GM12873 (cell line): ENCODE results near the gene PTCH2.

Source experiments
- TF ChIP-seq, protein P1 (sequence below): IDR thresholded peaks from 2 replicates; pipeline ENCODE4 v1.5.1; 2012; ENCODE audit warnings: low read depth, mild to moderate bottlenecking, moderate library complexity, low read length, control low read depth; ENCODE audit not compliant: insufficient read depth; ENCODE audit errors: missing control alignments

Gene PTCH2

DNA sequence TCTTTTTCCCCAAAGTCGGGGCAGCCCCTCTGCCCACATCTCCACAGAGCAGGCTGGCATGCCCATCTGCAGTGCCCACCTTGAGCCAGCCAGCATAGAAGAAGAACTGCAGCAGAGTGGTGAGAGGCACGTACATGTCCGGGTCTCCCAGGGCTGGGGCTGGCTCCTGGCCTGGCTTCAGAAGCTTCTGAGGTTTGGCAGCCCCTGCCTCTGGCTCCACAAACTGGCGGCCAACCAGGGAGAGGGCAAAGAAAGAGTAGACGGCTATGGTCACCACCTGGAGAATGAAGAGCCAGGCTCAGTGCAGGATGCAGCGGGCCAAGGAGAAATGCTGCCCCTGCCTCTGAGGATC is 58.0 kb downstream of the PTCH2 start:
- TF ChIP-seq, protein P1, sequence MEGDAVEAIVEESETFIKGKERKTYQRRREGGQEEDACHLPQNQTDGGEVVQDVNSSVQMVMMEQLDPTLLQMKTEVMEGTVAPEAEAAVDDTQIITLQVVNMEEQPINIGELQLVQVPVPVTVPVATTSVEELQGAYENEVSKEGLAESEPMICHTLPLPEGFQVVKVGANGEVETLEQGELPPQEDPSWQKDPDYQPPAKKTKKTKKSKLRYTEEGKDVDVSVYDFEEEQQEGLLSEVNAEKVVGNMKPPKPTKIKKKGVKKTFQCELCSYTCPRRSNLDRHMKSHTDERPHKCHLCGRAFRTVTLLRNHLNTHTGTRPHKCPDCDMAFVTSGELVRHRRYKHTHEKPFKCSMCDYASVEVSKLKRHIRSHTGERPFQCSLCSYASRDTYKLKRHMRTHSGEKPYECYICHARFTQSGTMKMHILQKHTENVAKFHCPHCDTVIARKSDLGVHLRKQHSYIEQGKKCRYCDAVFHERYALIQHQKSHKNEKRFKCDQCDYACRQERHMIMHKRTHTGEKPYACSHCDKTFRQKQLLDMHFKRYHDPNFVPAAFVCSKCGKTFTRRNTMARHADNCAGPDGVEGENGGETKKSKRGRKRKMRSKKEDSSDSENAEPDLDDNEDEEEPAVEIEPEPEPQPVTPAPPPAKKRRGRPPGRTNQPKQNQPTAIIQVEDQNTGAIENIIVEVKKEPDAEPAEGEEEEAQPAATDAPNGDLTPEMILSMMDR, result no peak

GRCh38 chr1:44784094-44785028 is 58.7 kb downstream of the PTCH2 start:
- TF ChIP-seq, protein P1, result peak; percentile 41

GRCh38 chr1:44783697-44784093 is 59.4 kb downstream of the PTCH2 start:
- TF ChIP-seq, protein P1, result no peak

- TF ChIP-seq, protein P1, result no peak
These were observed 62.4 kb downstream of the PTCH2 start for GRCh38 chr1:44780583-44781121.

GRCh38 chr1:44778705-44779576 is 64.1 kb downstream of the PTCH2 start:
- TF ChIP-seq, protein P1, result no peak

DNA sequence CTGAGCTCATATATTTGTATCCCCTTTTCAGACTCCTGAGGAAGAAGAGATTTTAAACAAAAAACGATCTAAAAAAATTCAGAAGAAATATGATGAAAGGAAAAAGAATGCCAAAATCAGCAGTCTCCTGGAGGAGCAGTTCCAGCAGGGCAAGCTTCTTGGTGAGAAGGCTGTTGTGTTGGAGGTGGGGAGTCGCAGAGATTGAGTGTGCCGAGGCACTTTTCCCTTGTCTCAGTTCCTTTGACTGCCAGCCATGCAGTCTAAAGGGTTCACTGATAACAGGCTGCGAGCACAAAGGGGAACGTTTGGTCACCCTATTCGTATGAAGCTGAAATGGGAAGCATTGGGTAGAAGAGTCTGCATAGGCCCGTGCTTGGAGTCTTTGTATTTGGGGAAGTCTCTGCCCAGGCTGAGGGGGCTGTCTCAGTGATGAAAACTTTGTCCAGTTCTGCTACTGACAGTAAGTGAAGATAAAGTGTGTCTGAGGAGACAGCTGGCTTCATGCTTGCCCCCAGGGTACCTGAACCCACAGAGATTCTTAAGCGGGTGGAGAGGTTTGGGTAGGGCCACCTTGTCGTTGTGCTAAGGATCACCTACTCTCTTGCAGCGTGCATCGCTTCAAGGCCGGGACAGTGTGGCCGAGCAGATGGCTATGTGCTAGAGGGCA is 65.0 kb downstream of the PTCH2 start:
- TF ChIP-seq, protein P1, result no peak

DNA sequence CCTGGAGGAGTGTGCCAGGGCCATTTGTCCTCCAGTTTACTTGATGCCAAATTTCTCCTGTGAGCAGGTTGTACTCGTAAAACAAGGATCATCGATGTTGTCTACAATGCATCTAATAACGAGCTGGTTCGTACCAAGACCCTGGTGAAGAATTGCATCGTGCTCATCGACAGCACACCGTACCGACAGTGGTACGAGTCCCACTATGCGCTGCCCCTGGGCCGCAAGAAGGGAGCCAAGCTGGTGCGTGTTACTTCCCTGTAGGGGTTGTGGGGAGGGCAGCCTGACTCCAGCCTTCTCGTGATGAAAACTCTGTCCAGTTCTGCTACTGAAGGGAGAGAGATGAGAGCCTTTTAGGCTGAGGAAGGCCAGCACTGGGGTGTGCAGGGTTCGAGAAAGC is 65.5 kb downstream of the PTCH2 start:
- TF ChIP-seq, protein P1, result no peak
